ENCODE measurements around the gene PCDHGA10. TPM values are rescaled to one million over a fixed set of nuclear protein-coding genes. Genes with fewer than 3 reads are reported as not detected.
"Not testable (repeated sequence)": the region's sequence is repeated elsewhere in the genome, so short reads cannot be mapped to it uniquely, and the experiment has no call there.

PCDHGA10 gene
- total RNA-seq, 1 donor from 2014 or later: 18.4 TPM

GRCh38 chr5:141411575-141411974, 1.2 kb upstream of the PCDHGA10 start:
- peaks cover 22% of the 10 kb centered on the region for H3K27me3 Mint-ChIP-seq (ENCODE audit: low read depth)
- no peak for DNase-seq (ENCODE audit: low read depth, low spot score)
- peak overlapping the region; percentile 31 for H3K4me3 Mint-ChIP-seq
- H3K36me3 Mint-ChIP-seq (ENCODE audit: low read depth): peaks cover 69% of the 10 kb centered on the region
- TF ChIP-seq CTCF (conservative IDR thresholded peaks at IDR 0.05): no peak
- H3K27ac Mint-ChIP-seq (ENCODE audit: unreplicated experiment): no peak overlapping the region
- peaks cover 44% of the 10 kb centered on the region for H3K4me1 Mint-ChIP-seq
- H3K9me3 Mint-ChIP-seq: peaks cover 32% of the 10 kb centered on the region

- peak overlapping the region; percentile 94 for H3K4me3 Mint-ChIP-seq
- peaks cover 33% of the 10 kb centered on the region for H3K4me1 Mint-ChIP-seq
- TF ChIP-seq CTCF (conservative IDR thresholded peaks at IDR 0.05): no peak
- peak overlapping the region; percentile 75 for H3K27ac Mint-ChIP-seq (ENCODE audit: unreplicated experiment)
- peaks cover 22% of the 10 kb centered on the region for H3K27me3 Mint-ChIP-seq (ENCODE audit: low read depth)
- DNase-seq (ENCODE audit: low read depth, low spot score): no peak
- peaks cover 73% of the 10 kb centered on the region for H3K36me3 Mint-ChIP-seq (ENCODE audit: low read depth)
- H3K9me3 Mint-ChIP-seq: peaks cover 36% of the 10 kb centered on the region
These were observed 818 bp downstream of the PCDHGA10 start for GRCh38 chr5:141413540-141414069.

- DNase-seq (ENCODE audit: low read depth, low spot score); H3K27ac Mint-ChIP-seq (ENCODE audit: unreplicated experiment): not testable (repeated sequence)
- peaks cover 70% of the 10 kb centered on the region for H3K36me3 Mint-ChIP-seq (ENCODE audit: low read depth)
- peaks cover 35% of the 10 kb centered on the region for H3K9me3 Mint-ChIP-seq
- H3K4me3 Mint-ChIP-seq: peak overlapping the region; percentile 79
- peaks cover 21% of the 10 kb centered on the region for H3K27me3 Mint-ChIP-seq (ENCODE audit: low read depth)
- H3K4me1 Mint-ChIP-seq: peaks cover 28% of the 10 kb centered on the region
These were observed 1.9 kb downstream of the PCDHGA10 start for GRCh38 chr5:141414548-141415274.

GRCh38 chr5:141415275-141415618, 2.5 kb downstream of the PCDHGA10 start:
- H3K27me3 Mint-ChIP-seq (ENCODE audit: low read depth): peaks cover 19% of the 10 kb centered on the region
- not testable (repeated sequence) for DNase-seq (ENCODE audit: low read depth, low spot score); H3K27ac Mint-ChIP-seq (ENCODE audit: unreplicated experiment)
- peaks cover 26% of the 10 kb centered on the region for H3K4me1 Mint-ChIP-seq
- H3K9me3 Mint-ChIP-seq: peaks cover 36% of the 10 kb centered on the region
- peaks cover 72% of the 10 kb centered on the region for H3K36me3 Mint-ChIP-seq (ENCODE audit: low read depth)
- H3K4me3 Mint-ChIP-seq: peak overlapping the region; percentile 66

GRCh38 chr5:141417494-141418172, 4.8 kb downstream of the PCDHGA10 start, which contains the start of gene PCDHGB7:
Gene PCDHGB7, plus strand, starts transcription at chr5:141417677. Its CDS starts 183 bp downstream, at chr5:141417860.
- not testable (repeated sequence) for DNase-seq (ENCODE audit: low read depth, low spot score); H3K27ac Mint-ChIP-seq (ENCODE audit: unreplicated experiment)
- peak within 1 kb of the TSS; percentile 44 for H3K4me3 Mint-ChIP-seq
- TF ChIP-seq CTCF (conservative IDR thresholded peaks at IDR 0.05): peak; percentile 64
- peaks cover 13% of the 10 kb centered on the region for H3K27me3 Mint-ChIP-seq (ENCODE audit: low read depth)
- H3K9me3 Mint-ChIP-seq: peaks cover 36% of the 10 kb centered on the region
- peaks cover 82% of the 10 kb centered on the region for H3K36me3 Mint-ChIP-seq (ENCODE audit: low read depth)
- peaks cover 17% of the 10 kb centered on the region for H3K4me1 Mint-ChIP-seq

GRCh38 chr5:141419074-141419880, 6.5 kb downstream of the PCDHGA10 start:
- no peak for DNase-seq (ENCODE audit: low read depth, low spot score)
- TF ChIP-seq CTCF (conservative IDR thresholded peaks at IDR 0.05): no peak
- Mint-ChIP-seq H3K4me1 (peaks cover 3% of the 10 kb centered on the region), H3K4me3 (peak overlapping the region; percentile 47), H3K36me3 (ENCODE audit: low read depth) (peaks cover 78% of the 10 kb centered on the region), H3K9me3 (peaks cover 37% of the 10 kb centered on the region), H3K27ac (ENCODE audit: unreplicated experiment) (no peak overlapping the region), H3K27me3 (ENCODE audit: low read depth) (peaks cover 7% of the 10 kb centered on the region)

Data from neural crest cell (in vitro differentiated cells).